SU-DHL-6 (cell line): ENCODE results near the gene GDF10.

Experiments used
- H2AFZ ChIP-seq: fragments of 200-600 bp; sonication (generic); 2 replicates; pipeline ENCODE4 v1.6.1; 2014; ENCODE audit warnings: low read depth, mild to moderate bottlenecking, moderate library complexity, mixed read lengths, antibody characterized with exemption, low read length; ENCODE audit not compliant: severe bottlenecking
- H3F3A ChIP-seq: fragments of 200-600 bp; shearing (Covaris generic); 2 replicates; pipeline ENCODE4 v1.6.0; 2016; ENCODE audit warnings: antibody characterized with exemption, mild to moderate bottlenecking; ENCODE audit not compliant: insufficient read depth
- H3K27ac ChIP-seq: fragments of 200-600 bp; sonication (generic); 2 replicates; pipeline ENCODE4 v1.5.1; 2016; ENCODE audit warnings: low read depth, mild to moderate bottlenecking, low read length, moderate library complexity, mixed read lengths
- H3K27me3 ChIP-seq: fragments of 200-600 bp; sonication (generic), shearing (Covaris generic); 2 replicates; pipeline ENCODE4 v1.6.0; 2014; ENCODE audit warnings: mild to moderate bottlenecking, low read length
- H3K36me3 ChIP-seq: fragments of 200-600 bp; sonication (generic); 2 replicates; pipeline ENCODE4 v1.6.1; 2014; ENCODE audit warnings: mild to moderate bottlenecking, low read length, mixed read lengths
- H3K4me2 ChIP-seq: fragments of 300-600, 200-600 bp; shearing (Covaris generic), sonication (generic); 2 replicates; pipeline ENCODE4 v1.6.0; 2014; ENCODE audit warnings: low read length, low read depth, mild to moderate bottlenecking; ENCODE audit not compliant: poor library complexity, severe bottlenecking
- H3K4me3 ChIP-seq: fragments of 200-600 bp; sonication (generic); 2 replicates; pipeline ENCODE4 v1.5.1; 2014; ENCODE audit warnings: antibody characterized with exemption, low read length, mild to moderate bottlenecking, mixed read lengths; ENCODE audit not compliant: insufficient read depth, poor library complexity, severe bottlenecking
- H3K79me2 ChIP-seq: fragments of 200-600 bp; sonication (generic); 2 replicates; pipeline ENCODE4 v1.6.1; 2014; ENCODE audit warnings: mild to moderate bottlenecking, low read length, moderate library complexity; ENCODE audit not compliant: insufficient read depth
- H3K9ac ChIP-seq: fragments of 200-600 bp; sonication (generic); 2 replicates; pipeline ENCODE4 v1.7.0; 2014; ENCODE audit warnings: mild to moderate bottlenecking, low read length
- H3K9me2 ChIP-seq: fragments of 200-600 bp; sonication (generic); replicated peaks from 2 replicates; pipeline ENCODE4 v1.6.1; 2014; ENCODE audit warnings: low read length; ENCODE audit not compliant: insufficient read depth
- H3K9me3 ChIP-seq: fragments of 200-600 bp; sonication (generic); 2 replicates; pipeline ENCODE4 v1.6.1; 2014; ENCODE audit warnings: low read length, mixed read lengths; ENCODE audit not compliant: insufficient read depth
- H4K20me1 ChIP-seq: fragments of 200-600 bp; sonication (generic); 2 replicates; pipeline ENCODE4 v1.6.1; 2014; ENCODE audit warnings: low read depth, mild to moderate bottlenecking, antibody characterized with exemption, low read length, moderate library complexity, mixed read lengths
- EZH2phosphoT487 ChIP-seq: fragments of 200-600 bp; sonication (generic), shearing (Covaris generic); conservative IDR thresholded peaks from 2 replicates; pipeline ENCODE4 v1.6.1; 2018; ENCODE audit warnings: mild to moderate bottlenecking, antibody characterized with exemption, low read length, moderate library complexity, mixed read lengths
- TF ChIP-seq, protein P1 (sequence below): fragments of 200-600 bp; sonication (generic); IDR thresholded peaks from one replicate; pipeline ENCODE4 v1.5.1; 2017; ENCODE audit warnings: antibody characterized with exemption, mild to moderate bottlenecking, low read length, moderate library complexity; ENCODE audit not compliant: insufficient read depth, poor library complexity, severe bottlenecking

The GDF10 gene

DNA sequence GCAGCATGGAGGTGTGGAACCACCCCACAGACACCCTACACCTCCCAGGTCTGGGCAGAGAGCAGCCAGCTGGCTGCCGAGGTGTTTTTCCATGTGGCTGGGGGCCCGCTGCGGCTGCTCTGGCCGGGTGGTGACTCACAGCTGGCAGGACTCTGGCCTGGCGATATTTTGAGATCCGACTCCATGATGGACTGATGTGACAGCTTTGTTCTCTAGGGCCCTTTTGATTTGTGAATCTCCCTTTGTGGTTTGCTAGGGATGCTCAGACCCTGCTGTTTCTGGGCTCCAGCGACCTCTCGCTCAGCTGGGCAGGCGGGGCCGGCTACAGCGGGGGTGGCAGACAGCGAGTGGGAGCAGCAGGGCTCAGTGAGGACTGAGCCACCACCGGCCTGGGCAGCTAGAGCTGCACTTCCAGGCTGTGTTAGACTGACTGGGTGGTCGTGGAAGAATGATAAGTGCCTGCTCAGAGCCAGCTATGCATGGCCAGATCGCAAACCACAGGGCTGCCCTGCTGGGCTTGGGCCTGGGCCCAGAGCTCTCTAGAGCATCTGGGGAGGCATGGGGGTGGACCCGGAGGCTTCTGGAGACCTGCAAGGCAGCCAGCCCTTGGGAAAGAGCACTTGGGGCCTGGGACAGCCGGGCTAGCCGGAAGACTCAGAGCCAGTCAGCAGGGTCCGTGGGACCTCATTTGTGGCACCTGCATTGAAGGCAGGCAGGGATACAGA lies 46.2 kb upstream of the GDF10 start:
- H3K36me3 ChIP-seq, result no peaks in the 10 kb centered on the region
- H3K79me2 ChIP-seq, result no peaks in the 10 kb centered on the region
- no peaks in the 10 kb centered on the region for H3F3A ChIP-seq
- no peaks in the 10 kb centered on the region for H4K20me1 ChIP-seq
- H3K9me3 ChIP-seq, result no peaks in the 10 kb centered on the region
- no peak overlapping the region for H3K4me2 ChIP-seq
- no peak overlapping the region for H3K27ac ChIP-seq
- no peak overlapping the region for H2AFZ ChIP-seq
- TF ChIP-seq EZH2phosphoT487, result no peak
- TF ChIP-seq, protein P1, sequence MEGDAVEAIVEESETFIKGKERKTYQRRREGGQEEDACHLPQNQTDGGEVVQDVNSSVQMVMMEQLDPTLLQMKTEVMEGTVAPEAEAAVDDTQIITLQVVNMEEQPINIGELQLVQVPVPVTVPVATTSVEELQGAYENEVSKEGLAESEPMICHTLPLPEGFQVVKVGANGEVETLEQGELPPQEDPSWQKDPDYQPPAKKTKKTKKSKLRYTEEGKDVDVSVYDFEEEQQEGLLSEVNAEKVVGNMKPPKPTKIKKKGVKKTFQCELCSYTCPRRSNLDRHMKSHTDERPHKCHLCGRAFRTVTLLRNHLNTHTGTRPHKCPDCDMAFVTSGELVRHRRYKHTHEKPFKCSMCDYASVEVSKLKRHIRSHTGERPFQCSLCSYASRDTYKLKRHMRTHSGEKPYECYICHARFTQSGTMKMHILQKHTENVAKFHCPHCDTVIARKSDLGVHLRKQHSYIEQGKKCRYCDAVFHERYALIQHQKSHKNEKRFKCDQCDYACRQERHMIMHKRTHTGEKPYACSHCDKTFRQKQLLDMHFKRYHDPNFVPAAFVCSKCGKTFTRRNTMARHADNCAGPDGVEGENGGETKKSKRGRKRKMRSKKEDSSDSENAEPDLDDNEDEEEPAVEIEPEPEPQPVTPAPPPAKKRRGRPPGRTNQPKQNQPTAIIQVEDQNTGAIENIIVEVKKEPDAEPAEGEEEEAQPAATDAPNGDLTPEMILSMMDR, result no peak
- no peaks in the 10 kb centered on the region for H3K27me3 ChIP-seq
- no peak overlapping the region for H3K4me3 ChIP-seq
- no peaks in the 10 kb centered on the region for H3K9me2 ChIP-seq
- no peak overlapping the region for H3K9ac ChIP-seq

DNA sequence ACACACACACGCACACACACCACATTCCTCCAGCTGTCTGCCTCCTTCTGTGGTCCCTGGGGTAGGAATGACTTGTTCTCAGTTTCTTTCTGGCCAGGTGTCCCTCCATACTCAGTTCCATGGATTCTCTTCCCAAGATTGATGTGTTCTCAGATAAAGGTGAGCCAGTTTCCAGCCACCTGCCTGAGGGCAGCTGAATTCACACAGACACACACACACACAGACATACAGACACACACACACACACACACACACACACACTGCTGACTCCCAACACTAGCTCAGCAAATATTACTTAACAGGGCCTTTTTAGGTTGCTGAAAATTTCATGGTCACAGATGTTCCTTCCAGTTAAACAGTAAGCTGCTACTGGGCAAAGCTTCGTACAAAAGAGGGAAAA lies 45.4 kb upstream of the GDF10 start:
- Histone ChIP-seq H3K9me3 (no peaks in the 10 kb centered on the region), H3K36me3 (no peaks in the 10 kb centered on the region), H3K79me2 (no peaks in the 10 kb centered on the region), H3K4me3 (no peak overlapping the region), H2AFZ (no peak overlapping the region), H4K20me1 (no peaks in the 10 kb centered on the region), H3K27ac (no peak overlapping the region), H3K9me2 (no peaks in the 10 kb centered on the region), H3F3A (no peaks in the 10 kb centered on the region), H3K27me3 (no peaks in the 10 kb centered on the region), H3K9ac (no peak overlapping the region), H3K4me2 (no peak overlapping the region)
- TF ChIP-seq, protein P1, result no peak
- TF ChIP-seq EZH2phosphoT487, result no peak

DNA sequence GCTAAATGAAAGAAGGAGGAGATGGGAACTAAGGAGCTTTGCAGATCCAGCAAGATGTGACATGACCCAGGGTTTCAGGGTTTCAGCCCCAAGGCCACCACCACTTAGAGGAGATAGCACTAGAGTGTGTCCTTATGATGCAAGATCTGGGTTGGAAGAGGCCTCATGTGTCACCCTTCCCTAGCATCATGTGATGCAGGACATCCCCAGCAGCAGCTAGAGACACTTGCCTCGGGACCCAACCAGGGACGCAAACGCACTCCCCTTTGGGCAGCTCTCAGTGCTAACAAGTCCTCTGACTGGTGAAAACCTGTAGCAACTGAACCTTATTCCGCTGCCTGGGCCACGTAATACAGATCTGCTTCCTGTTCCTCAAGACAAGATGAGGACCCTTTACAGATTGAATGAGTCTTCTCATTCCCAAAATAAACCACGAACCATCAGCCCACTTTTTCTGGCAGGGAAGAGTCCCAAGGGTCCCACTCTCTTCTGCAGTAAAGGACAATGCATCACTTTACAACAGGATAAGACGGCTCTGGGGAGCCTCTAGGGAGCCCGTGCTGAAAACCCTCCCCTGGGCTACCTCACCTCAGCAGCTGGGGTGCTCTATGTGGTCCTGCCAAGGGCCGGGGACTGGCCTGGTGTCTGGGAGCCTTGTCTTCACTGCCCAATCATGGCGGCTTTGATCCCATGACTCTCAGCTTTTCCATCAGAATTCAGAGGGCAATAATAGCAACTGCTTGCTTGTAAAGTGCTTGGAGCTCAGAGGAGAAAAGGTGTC lies 44.8 kb upstream of the GDF10 start:
- no peaks in the 10 kb centered on the region for H3K79me2 ChIP-seq
- H3K27me3 ChIP-seq, result no peaks in the 10 kb centered on the region
- no peaks in the 10 kb centered on the region for H4K20me1 ChIP-seq
- H2AFZ ChIP-seq, result no peak overlapping the region
- TF ChIP-seq, protein P1, result no peak
- TF ChIP-seq EZH2phosphoT487, result no peak
- H3K4me2 ChIP-seq, result no peak overlapping the region
- no peaks in the 10 kb centered on the region for H3K36me3 ChIP-seq
- H3K9me3 ChIP-seq, result no peaks in the 10 kb centered on the region
- H3K9me2 ChIP-seq, result no peaks in the 10 kb centered on the region
- H3K27ac ChIP-seq, result no peak overlapping the region
- no peak overlapping the region for H3K9ac ChIP-seq
- H3K4me3 ChIP-seq, result no peak overlapping the region
- H3F3A ChIP-seq, result no peaks in the 10 kb centered on the region
